Endodermal cell (in vitro differentiated cells): Measurements from ENCODE around the gene RANBP1. TPM values are rescaled to one million over a fixed set of nuclear protein-coding genes. Genes with fewer than 3 reads are reported as not detected.

Source experiments
- DNase-seq: peaks from one replicate; pipeline ENCODE4 v3.0.0-alpha.2; 2017
- H3K27ac ChIP-seq: 2 replicates; pipeline ENCODE4 v1.5.1; 2013; ENCODE audit warnings: mild to moderate bottlenecking, low read depth, low read length, moderate library complexity
- H3K27me3 ChIP-seq: 2 replicates; pipeline ENCODE4 v1.6.1; 2013; ENCODE audit warnings: mild to moderate bottlenecking, low read length, moderate library complexity; ENCODE audit not compliant: insufficient read depth, control insufficient read depth, poor library complexity, severe bottlenecking
- H3K36me3 ChIP-seq: 2 replicates; pipeline ENCODE4 v1.7.0; 2013; ENCODE audit warnings: mild to moderate bottlenecking, low read length, moderate library complexity; ENCODE audit not compliant: control insufficient read depth, insufficient read depth
- H3K4me1 ChIP-seq: one replicate; pipeline ENCODE4 v1.7.0; 2013; ENCODE audit warnings: low read length; ENCODE audit not compliant: control insufficient read depth, insufficient read depth
- H3K4me3 ChIP-seq: 2 replicates; pipeline ENCODE4 v1.5.1; 2013; ENCODE audit warnings: mild to moderate bottlenecking, low read length, moderate library complexity
- H3K9ac ChIP-seq: 2 replicates; pipeline ENCODE4 v1.6.1; 2013; ENCODE audit warnings: mild to moderate bottlenecking, low read length, moderate library complexity; ENCODE audit not compliant: poor library complexity, severe bottlenecking; ENCODE audit errors: extremely low read depth
- H3K9me3 ChIP-seq: 2 replicates; pipeline ENCODE4 v1.6.1; 2013; ENCODE audit warnings: mild to moderate bottlenecking, low read length, moderate library complexity; ENCODE audit not compliant: control insufficient read depth
- H3K27ac Mint-ChIP-seq: 2 replicates; pipeline ENCODE4 v1.8.0; 2020; ENCODE audit warnings: mixed read lengths
- H3K27me3 Mint-ChIP-seq: 2 replicates; pipeline ENCODE4 v1.8.0; 2021; ENCODE audit warnings: mild to moderate bottlenecking, mixed read lengths; ENCODE audit not compliant: insufficient read depth
- H3K36me3 Mint-ChIP-seq: 2 replicates; pipeline ENCODE4 v1.8.0; 2020; ENCODE audit warnings: low read depth, mixed read lengths
- H3K4me1 Mint-ChIP-seq: 2 replicates; pipeline ENCODE4 v1.8.0; 2020; ENCODE audit warnings: mixed read lengths
- H3K4me3 Mint-ChIP-seq: 2 replicates; pipeline ENCODE4 v1.8.0; 2020; ENCODE audit warnings: mild to moderate bottlenecking, moderate library complexity, mixed read lengths
- H3K9me3 Mint-ChIP-seq: 2 replicates; pipeline ENCODE4 v1.8.0; 2020; ENCODE audit warnings: mild to moderate bottlenecking, mixed read lengths
- WGBS, 2 experiments: methylation state at CpG; one replicate each; pipeline versions ENCODE4 v1.1.5 to v1.1.7; 2013; ENCODE audit warnings: missing lambda C conversion rate in 2 of 2, mixed read lengths in 1 of 2; ENCODE audit not compliant: insufficient coverage in 1 of 2, insufficient read length in 1 of 2; 5-methylcytosine and 5-hydroxymethylcytosine counted together
- total RNA-seq, 2 donors: library from RNA; stranded (reverse); fragmentation: NEBNext Ultra II Directional in 1 of 2; extraction: Animal tissue kit (Norgen Biotek cat#: 25700) in 1 of 2; gene quantifications; 2 replicates in 1 of 2; 3 replicates in 1 of 2; pipeline ENCODE4 v1.2.1, GENCODE V29; 2021
- TF ChIP-seq, protein P1 (sequence below): fragments of 200-600 bp; sonication (generic); conservative IDR thresholded peaks from 2 replicates; pipeline ENCODE4 v1.5.0; 2021; ENCODE audit warnings: antibody characterized with exemption, mild to moderate bottlenecking

RANBP1 gene
- total RNA-seq, 2 donors from 2014 or later: 320 to 415 TPM

DNA sequence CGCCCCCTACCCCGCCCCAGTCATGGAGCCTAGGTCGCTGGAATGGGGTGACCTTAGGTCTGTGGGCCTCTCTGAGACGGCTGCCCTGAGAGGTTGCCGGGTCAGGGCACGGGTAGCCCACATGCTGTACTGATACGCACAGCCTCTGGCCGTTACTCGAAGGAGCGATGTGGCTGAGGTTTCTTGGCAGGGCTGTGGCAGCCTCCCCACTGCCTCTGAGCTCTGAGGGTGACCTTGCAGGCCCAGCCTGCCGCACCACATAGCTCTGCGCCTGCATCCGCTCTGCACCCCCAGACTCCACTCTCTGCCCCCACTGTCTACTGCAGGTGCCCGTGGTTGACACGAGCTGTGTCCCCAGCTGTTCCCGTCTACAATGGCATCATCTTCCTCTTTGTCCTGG, 23.0 kb downstream of the RANBP1 start:
- Histone ChIP-seq H3K4me3 (no peak overlapping the region), H3K9me3 (no peaks in the 10 kb centered on the region), H3K27me3 (no peaks in the 10 kb centered on the region), H3K27ac (no peak overlapping the region), H3K9ac (no peak overlapping the region), H3K4me1 (no peaks in the 10 kb centered on the region), H3K36me3 (peaks cover 7% of the 10 kb centered on the region)
- TF ChIP-seq, protein P1, sequence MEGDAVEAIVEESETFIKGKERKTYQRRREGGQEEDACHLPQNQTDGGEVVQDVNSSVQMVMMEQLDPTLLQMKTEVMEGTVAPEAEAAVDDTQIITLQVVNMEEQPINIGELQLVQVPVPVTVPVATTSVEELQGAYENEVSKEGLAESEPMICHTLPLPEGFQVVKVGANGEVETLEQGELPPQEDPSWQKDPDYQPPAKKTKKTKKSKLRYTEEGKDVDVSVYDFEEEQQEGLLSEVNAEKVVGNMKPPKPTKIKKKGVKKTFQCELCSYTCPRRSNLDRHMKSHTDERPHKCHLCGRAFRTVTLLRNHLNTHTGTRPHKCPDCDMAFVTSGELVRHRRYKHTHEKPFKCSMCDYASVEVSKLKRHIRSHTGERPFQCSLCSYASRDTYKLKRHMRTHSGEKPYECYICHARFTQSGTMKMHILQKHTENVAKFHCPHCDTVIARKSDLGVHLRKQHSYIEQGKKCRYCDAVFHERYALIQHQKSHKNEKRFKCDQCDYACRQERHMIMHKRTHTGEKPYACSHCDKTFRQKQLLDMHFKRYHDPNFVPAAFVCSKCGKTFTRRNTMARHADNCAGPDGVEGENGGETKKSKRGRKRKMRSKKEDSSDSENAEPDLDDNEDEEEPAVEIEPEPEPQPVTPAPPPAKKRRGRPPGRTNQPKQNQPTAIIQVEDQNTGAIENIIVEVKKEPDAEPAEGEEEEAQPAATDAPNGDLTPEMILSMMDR: no peak
- no peak overlapping the region for H3K27ac Mint-ChIP-seq
- H3K27me3 Mint-ChIP-seq: no peaks in the 10 kb centered on the region
- H3K9me3 Mint-ChIP-seq: no peaks in the 10 kb centered on the region
- WGBS, 2 experiments: 92 to 95% methylated on average over 12 to 16 of the region's 16 CpGs
- no peak overlapping the region for H3K4me3 Mint-ChIP-seq
- no peaks in the 10 kb centered on the region for H3K4me1 Mint-ChIP-seq
- peaks cover 7% of the 10 kb centered on the region for H3K36me3 Mint-ChIP-seq
- no peak for DNase-seq

DNA sequence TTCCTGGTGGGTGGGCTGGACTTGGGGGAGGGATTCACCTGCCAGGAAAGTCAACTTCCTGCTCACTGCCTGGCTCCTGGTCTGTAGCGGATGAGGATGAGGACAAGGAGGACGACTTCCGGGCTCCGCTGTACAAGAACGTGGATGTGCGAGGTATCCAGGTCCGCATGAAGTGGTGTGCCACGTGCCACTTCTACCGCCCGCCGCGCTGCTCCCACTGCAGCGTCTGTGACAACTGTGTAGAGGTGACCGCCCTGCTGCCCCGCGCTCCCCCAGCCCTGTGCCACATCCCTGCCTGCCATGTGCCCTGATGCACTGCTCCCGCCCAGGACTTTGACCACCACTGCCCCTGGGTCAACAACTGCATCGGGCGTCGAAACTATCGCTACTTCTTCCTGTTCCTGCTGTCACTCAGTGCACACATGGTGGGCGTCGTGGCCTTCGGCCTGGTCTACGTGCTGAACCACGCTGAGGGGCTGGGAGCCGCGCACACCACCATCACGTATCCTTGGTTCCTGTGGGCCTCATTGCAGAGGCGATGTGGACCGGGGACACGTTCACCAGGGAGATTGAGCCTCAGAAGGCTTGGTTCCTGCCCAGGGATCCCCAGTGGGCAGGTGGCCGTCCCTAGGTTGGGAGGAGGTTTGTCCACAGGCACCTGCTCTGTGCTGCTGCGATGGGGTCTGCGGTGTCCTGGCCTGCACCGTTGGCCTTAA, 23.6 kb downstream of the RANBP1 start:
- Histone ChIP-seq H3K27me3 (no peaks in the 10 kb centered on the region), H3K27ac (no peak overlapping the region), H3K4me1 (no peaks in the 10 kb centered on the region), H3K9ac (no peak overlapping the region), H3K4me3 (no peak overlapping the region), H3K36me3 (peaks cover 7% of the 10 kb centered on the region), H3K9me3 (no peaks in the 10 kb centered on the region)
- Mint-ChIP-seq H3K4me1 (no peaks in the 10 kb centered on the region), H3K27me3 (no peaks in the 10 kb centered on the region), H3K36me3 (peaks cover 7% of the 10 kb centered on the region), H3K4me3 (no peak overlapping the region), H3K9me3 (no peaks in the 10 kb centered on the region), H3K27ac (no peak overlapping the region)
- no peak for DNase-seq
- WGBS, 2 experiments: 96 to 97% methylated on average over 35 to 36 of the region's 36 CpGs
- TF ChIP-seq, protein P1: no peak

DNA sequence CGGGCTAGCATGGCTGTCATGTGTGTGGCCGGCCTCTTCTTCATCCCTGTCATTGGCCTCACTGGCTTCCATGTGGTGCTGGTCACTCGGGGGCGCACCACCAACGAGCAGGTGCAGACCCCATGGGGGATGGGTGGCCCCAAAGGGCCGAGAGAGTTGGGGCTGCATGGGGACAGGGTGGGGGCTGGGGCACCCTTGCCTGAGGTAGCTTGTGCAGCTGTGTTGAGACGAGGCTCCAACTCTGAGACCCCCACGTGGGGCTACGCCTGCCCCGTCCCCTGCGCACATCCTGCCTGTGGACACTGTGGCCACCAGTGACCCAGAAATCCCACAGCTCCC, 24.2 kb downstream of the RANBP1 start:
- DNase-seq: no peak
- TF ChIP-seq, protein P1: no peak
- H3K9me3 ChIP-seq: no peaks in the 10 kb centered on the region
- H3K4me3 Mint-ChIP-seq: no peak overlapping the region
- H3K9ac ChIP-seq: no peak overlapping the region
- no peaks in the 10 kb centered on the region for H3K27me3 ChIP-seq
- H3K9me3 Mint-ChIP-seq: no peaks in the 10 kb centered on the region
- H3K36me3 ChIP-seq: peaks cover 7% of the 10 kb centered on the region
- H3K4me1 ChIP-seq: no peaks in the 10 kb centered on the region
- no peaks in the 10 kb centered on the region for H3K27me3 Mint-ChIP-seq
- H3K4me3 ChIP-seq: no peak overlapping the region
- H3K4me1 Mint-ChIP-seq: no peaks in the 10 kb centered on the region
- H3K27ac Mint-ChIP-seq: no peak overlapping the region
- 93 to 96% methylated on average over 8 to 11 of the region's 11 CpGs for WGBS, 2 experiments
- no peak overlapping the region for H3K27ac ChIP-seq
- peaks cover 7% of the 10 kb centered on the region for H3K36me3 Mint-ChIP-seq
